Right ventricle myocardium inferior (tissue), 1 donor: Measurements from ENCODE around the gene AURKAIP1. TPM values are rescaled to one million over a fixed set of nuclear protein-coding genes. Genes with fewer than 3 reads are reported as not detected.
"Not testable (repeated sequence)": the region's sequence is repeated elsewhere in the genome, so short reads cannot be mapped to it uniquely, and the experiment has no call there.

ENCODE experiments used
- ATAC-seq: fragments of 200-7000 bp; cut with Tn5 transposase; one replicate; pipeline ENCODE4 v1.9.1; 2020; ENCODE audit warnings: mild to moderate bottlenecking, moderate library complexity
- DNase-seq: peaks from one replicate; pipeline ENCODE4 v3.0.0; 2021; ENCODE audit errors: missing footprints
- intact Hi-C: fragments of 100-400 bp; cut with DNase I; formaldehyde crosslinking; loops from one replicate; pipeline ENCODE4 v1.11.0; 2022
- total RNA-seq: library from RNA; stranded (reverse); fragmentation: NEBNext Ultra II Directional; extraction: Animal tissue kit (Norgen Biotek cat#: 25700); gene quantifications from one replicate; pipeline ENCODE4 v1.2.1, GENCODE V29; 2021
- donor health status: DM: no; HTN: yes; CAD: no; lungs with severe emphysema.

AURKAIP1 gene
- total RNA-seq, 1 donor from 2014 or later, result 265 TPM

DNA sequence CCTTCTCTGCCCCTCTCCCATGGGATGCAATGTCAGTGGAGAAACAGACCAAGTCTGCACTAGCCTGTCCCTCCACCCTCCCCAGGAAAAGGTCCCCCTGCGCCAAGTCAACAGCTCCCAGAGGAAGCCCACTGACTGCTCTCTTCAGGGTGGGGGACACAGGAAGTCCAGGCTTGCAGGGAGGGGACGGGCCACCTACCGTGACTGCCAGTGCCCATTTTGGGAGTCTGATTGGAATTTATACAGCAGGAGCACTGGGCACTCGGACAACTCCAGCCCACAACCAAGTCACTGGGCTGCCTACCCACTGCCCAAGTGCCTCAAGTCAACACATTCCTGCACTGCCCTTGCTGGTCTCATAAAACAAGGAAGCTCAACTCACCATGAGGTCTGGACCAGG is 18.0 kb upstream of the AURKAIP1 start:
- intact Hi-C loops, result no loop called here
- peak; percentile 13 for DNase-seq

GRCh38 chr1:1391225-1391624 is 16.2 kb upstream of the AURKAIP1 start:
- peak; percentile 54 for DNase-seq
- no peak for ATAC-seq
- intact Hi-C loops, result no loop called here

More for the DNA sequence above, 18.0 kb upstream of the AURKAIP1 start:
- ATAC-seq, result no peak

GRCh38 chr1:1390675-1391074 is 15.7 kb upstream of the AURKAIP1 start:
- ATAC-seq, result no peak
- intact Hi-C loops, result no loop called here
- DNase-seq, result no peak

DNA sequence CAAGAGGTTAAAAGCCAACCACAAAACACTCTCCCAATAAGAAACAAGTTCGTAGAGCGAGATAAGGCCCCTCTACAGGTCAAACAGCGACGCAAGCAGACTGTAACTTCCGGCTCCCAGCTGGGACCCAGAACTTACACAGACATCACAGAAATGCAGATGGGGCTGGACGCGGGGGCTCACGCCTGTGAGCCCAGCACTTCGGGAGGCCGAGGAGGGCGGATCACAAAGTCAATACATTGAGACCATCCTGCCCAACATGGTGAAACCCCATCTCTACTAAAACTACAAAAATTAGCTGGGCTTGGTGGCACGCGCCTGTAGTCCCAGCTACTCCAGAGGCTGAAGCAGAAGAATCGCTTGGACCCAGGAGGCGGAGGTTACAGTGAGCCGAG is 13.1 kb upstream of the AURKAIP1 start:
- intact Hi-C loops, result no loop called here
- ATAC-seq, result no peak
- DNase-seq, result peak; percentile 40

GRCh38 chr1:1387098-1388077 is 12.4 kb upstream of the AURKAIP1 start:
- no peak for ATAC-seq

DNA sequence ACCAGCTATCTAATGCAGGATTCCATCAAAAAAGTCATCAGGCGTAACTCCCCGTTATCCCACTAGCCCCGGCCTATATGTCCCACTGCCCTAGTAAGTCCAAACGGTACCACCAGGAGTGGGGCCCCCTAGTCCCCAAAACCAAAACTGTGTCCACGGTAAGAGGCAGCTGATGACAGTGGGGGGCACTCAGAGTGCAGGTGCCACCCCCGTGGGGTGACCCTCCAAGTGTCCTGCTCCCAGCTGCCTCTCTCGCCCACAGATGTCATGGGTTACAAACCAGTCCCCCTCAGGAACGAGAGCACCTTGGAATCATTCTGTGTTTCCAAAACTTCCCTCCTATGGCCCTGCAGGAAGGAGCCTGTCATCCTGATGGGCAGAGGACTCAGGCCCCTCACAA is 10.9 kb upstream of the AURKAIP1 start:
- intact Hi-C loops, result no loop called here
- ATAC-seq (no peak), DNase-seq (no peak)

More at GRCh38 chr1:1387098-1388077, 12.4 kb upstream of the AURKAIP1 start:
- intact Hi-C loops, result no loop called here
- peak; percentile 47 for DNase-seq

DNA sequence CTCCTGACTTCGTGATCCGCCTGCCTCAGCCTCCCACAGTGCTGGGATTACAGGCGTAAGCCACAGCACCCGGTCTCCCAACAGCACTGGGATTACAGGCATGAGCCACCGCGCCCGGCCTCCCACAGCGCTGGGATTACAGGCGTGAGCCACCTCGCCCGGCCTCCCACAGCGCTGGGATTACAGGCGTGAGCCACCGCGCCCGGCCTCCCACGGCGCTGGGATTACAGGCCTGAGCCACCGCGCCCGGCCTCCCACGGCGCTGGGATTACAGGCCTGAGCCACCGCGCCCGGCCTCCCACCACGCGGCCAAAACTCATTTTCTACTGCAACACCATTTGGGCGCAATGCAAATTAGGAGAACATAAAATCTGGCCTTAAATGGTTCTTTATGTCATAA is 10.3 kb upstream of the AURKAIP1 start:
- DNase-seq, ATAC-seq, intact Hi-C loops: not testable (repeated sequence)

GRCh38 chr1:1381294-1381693 is 6.3 kb upstream of the AURKAIP1 start:
- ATAC-seq, result no peak
- intact Hi-C loops, result no loop called here
- DNase-seq, result peak; percentile 14

DNA sequence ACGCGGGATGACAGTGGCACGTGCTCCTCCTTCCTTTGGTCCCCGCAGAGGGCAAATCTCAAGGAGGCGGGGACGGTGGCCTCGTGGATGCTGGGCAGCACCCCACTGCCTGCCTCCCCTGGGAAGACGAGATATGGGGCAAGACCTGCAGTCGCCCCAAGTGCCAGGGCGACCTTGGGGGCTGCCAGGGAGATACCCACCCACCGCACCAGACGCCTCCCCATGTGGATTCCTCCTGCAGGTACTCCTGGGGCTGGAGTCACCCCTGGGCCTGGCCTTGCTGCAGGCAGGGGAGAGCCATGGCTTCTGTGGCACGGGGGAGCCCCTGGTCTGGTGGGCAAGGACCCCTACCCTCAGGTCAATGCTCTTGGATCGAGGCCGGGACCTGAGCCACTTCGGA is 5.9 kb upstream of the AURKAIP1 start:
- DNase-seq (peak; percentile 39), ATAC-seq (no peak)

DNA sequence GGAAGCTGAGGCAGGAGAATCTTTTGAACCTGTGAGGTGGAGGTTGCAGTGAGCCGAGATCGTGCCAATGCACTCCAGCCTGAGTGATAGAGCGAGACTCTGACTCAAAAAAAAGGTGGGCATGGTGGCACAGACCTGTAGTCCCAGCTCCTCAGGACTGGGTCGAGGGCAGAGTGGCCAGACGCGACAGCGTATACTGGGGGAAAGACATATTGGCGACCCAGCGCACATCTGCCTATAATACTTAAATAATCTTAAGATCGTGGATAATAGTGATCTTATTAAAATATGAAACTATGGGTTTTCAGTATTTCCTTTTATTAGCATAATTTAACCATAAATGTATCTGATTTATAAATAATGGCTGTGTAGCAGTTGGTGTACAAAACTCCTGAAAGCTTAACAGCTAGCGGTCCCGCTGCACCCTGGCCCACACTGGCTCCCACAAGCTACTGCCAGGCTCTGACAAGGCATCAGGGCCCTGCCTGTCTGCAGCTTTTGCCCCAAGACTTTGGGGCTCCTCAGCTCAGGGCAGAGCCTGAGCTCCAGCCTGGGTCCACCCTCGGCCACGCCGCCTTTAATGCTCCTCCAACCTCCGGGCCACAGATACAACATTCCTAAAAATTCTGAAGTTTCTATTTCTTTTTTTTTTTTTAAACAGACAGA is 2.7 kb upstream of the AURKAIP1 start:
- intact Hi-C loops, result no loop called here
- DNase-seq (peak; percentile 37), ATAC-seq (no peak)

More for the DNA sequence above, 5.9 kb upstream of the AURKAIP1 start:
- intact Hi-C loops, result no loop called here

DNA sequence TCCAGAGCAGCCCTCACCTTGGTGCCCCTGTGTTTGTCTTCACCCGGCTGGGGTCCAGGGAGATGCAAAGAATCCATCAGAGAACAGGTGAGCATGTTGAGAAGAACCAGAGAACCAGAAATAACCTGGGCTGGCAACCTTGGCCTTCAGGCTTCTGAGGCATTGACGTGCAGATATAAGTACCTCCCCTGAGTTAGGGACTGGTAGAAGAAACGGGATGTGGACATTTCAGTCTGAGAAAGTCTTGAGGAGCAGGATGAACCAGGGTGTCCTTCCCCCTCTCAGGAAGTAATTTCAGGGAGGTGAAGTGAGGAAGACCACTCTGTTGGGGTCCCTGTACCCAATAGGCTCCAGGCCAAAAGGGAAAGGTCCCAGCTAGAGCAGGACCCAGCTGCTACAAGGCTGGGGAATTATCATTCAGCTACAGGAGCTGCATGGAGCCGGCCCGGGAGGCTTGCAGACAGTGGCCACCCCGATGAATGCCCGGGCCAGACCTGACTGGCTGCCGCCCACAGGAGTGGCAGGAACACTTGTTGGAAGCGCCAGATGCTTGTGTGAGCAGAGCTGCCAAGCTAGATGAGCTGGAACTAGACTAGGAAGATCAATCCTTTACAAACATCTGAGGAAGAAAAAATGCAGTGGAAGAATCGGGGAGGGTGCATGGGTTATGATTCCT is 1.7 kb upstream of the AURKAIP1 start:
- intact Hi-C loops, result no loop called here
- DNase-seq, result peak; percentile 65
- ATAC-seq, result no peak

DNA sequence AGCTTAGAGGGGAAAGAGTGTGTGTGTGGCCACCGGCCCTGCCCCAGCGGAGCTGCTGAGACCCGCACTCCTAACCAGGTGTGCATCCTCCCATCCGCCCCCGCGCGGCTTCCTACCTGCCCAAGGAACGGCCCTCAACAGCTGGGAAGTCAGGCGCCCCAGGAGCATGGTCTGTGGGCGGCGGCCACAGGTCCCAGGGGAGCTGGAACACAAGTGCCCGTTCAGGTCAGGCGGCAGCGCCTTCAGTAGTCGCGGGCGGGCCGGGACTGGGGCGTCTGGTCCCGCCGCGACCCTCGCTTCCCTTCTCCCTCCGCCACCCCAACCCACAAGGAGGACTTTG is 448 bp downstream of the AURKAIP1 start:
- intact Hi-C loops, result no loop called here
- ATAC-seq (no peak), DNase-seq (peak; percentile 60)

- peak; percentile 63 for DNase-seq
- intact Hi-C loops, result loop anchor here (1.0 to 2.0 kb wide), 2 partner anchors 22 to 25 kb away; partner anchors contain the start of gene DVL1
- ATAC-seq, result no peak
Observed at GRCh38 chr1:1373815-1374588, 1.0 kb downstream of the AURKAIP1 start.

- intact Hi-C loops, result loop anchor here (1.0 to 2.0 kb wide), 2 partner anchors 21 to 24 kb away; partner anchors contain the start of gene DVL1
- ATAC-seq (no peak), DNase-seq (peak; percentile 50)
Observed at GRCh38 chr1:1373051-1373814, 1.8 kb downstream of the AURKAIP1 start.

GRCh38 chr1:1371746-1372711 is 3.0 kb downstream of the AURKAIP1 start:
- intact Hi-C loops, result loop anchor here (2.0 kb wide), 2 partner anchors 23 to 249 kb away; partner anchors contain the start of gene DVL1
- ATAC-seq, result peak; percentile 29
- peak; percentile 82 for DNase-seq

DNA sequence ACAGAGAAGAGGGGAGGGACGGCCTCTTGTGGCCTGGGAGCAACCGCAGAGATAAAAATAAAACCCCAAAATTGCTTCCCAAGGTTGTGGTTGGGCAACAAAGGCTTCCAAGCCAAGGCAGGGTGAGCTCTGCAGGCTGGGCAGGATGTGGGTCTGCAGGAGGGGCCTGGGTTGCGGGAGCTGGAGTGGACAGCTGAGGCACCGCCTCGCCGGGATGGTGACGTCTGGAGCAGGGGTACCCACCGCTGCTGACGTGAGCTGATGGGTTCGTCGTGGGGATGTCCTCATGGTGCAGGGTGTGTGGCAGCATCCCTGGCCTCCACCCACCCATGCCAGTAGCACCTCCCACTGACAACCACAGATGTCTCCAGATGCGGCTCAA is 3.7 kb downstream of the AURKAIP1 start:
- DNase-seq, result peak; percentile 48
- ATAC-seq, result no peak
- intact Hi-C loops, result loop anchor here (2.0 kb wide), 1 partner anchor 249 kb away; no protein-coding TSS in a partner anchor
